ENCODE measurements around the gene FXYD7.

The FXYD7 gene

GRCh38 chr19:35169221-35169995, 26.4 kb downstream of the FXYD7 start:
- TF ChIP-seq, protein P1, sequence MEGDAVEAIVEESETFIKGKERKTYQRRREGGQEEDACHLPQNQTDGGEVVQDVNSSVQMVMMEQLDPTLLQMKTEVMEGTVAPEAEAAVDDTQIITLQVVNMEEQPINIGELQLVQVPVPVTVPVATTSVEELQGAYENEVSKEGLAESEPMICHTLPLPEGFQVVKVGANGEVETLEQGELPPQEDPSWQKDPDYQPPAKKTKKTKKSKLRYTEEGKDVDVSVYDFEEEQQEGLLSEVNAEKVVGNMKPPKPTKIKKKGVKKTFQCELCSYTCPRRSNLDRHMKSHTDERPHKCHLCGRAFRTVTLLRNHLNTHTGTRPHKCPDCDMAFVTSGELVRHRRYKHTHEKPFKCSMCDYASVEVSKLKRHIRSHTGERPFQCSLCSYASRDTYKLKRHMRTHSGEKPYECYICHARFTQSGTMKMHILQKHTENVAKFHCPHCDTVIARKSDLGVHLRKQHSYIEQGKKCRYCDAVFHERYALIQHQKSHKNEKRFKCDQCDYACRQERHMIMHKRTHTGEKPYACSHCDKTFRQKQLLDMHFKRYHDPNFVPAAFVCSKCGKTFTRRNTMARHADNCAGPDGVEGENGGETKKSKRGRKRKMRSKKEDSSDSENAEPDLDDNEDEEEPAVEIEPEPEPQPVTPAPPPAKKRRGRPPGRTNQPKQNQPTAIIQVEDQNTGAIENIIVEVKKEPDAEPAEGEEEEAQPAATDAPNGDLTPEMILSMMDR (IDR thresholded peaks at IDR 0.05; ENCODE audit: control extremely low read depth, extremely low read depth, low read depth, missing control alignments), result no peak
- ChIA-PET CTCF (interaction anchor here (1.0 to 1.7 kb wide), 3 partner anchors 9 to 34 kb away, joined by 3 to 4 read pairs (median 3); no protein-coding TSS in a partner anchor), POLR2A (no interaction called here)
- no peak for DNase-seq (ENCODE audit: extremely low spot score)

GRCh38 chr19:35170359-35171061, 27.5 kb downstream of the FXYD7 start:
- TF ChIP-seq, protein P1 (IDR thresholded peaks at IDR 0.05; ENCODE audit: control extremely low read depth, extremely low read depth, low read depth, missing control alignments), result no peak
- DNase-seq (ENCODE audit: extremely low spot score), result no peak
- CTCF ChIA-PET, result interaction anchor here (1.3 to 1.7 kb wide), 2 partner anchors 8 to 28 kb away, joined by 3 to 4 read pairs; no protein-coding TSS in a partner anchor
- POLR2A ChIA-PET, result no interaction called here

GRCh38 chr19:35171730-35172129, 28.7 kb downstream of the FXYD7 start:
- CTCF ChIA-PET, result interaction anchor here (1.4 to 2.0 kb wide), 2 partner anchors 18 to 30 kb away, joined by 6 read pairs; partner anchors contain the start of gene FXYD5
- POLR2A ChIA-PET, result no interaction called here
- DNase-seq (ENCODE audit: extremely low spot score), result no peak
- TF ChIP-seq, protein P1 (IDR thresholded peaks at IDR 0.05; ENCODE audit: control extremely low read depth, extremely low read depth, low read depth, missing control alignments), result no peak

DNA sequence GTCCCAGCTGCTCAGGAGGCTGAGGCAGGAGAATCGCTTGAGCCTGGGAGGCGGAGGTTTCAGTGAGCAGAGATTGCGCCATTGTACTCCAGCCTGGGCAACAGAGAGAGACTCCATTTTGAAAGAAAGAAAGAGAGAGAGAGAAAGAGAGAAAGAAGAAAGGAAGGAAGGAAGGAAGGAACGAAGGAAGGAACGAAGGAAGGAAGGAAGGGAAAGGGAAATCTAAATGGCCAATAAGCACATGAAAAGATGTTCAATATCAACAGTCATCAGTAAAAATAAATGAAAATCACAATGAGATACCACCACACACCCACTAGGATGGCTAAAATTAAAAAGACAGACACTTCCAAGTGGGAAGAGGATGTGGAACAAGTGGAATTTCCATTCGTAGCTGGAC, 31.2 kb downstream of the FXYD7 start:
- CTCF ChIA-PET, result no interaction called here
- POLR2A ChIA-PET, result interaction anchor here (0.7 kb wide), 1 partner anchor 185 kb away, joined by 5 read pairs; no protein-coding TSS in a partner anchor

DNA sequence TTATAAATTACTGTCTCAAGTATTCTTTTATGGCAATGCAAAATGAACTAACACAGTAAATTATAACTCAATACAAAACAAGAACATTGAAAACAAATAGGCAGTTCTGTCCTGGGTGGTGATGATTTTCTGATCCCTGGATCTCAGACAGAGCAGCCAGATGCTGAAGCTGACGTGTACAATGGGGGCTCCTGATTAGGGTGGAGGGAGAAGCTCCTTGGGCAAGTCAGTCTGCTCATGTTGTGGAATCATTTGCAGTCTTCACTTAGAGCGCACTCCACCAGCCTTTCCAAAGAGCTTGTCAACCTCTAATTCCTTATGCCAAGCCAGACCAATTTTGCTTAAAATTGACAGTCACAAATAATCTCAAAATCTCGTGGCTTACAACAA, 33.1 kb downstream of the FXYD7 start:
- TF ChIP-seq, protein P1 (IDR thresholded peaks at IDR 0.05; ENCODE audit: control extremely low read depth, extremely low read depth, low read depth, missing control alignments), result no peak
- CTCF ChIA-PET, result no interaction called here
- POLR2A ChIA-PET, result interaction anchor here (0.6 kb wide), 1 partner anchor 14 kb away, joined by 3 read pairs; no protein-coding TSS in a partner anchor
- no peak for DNase-seq (ENCODE audit: extremely low spot score)

More for the DNA sequence above, 31.2 kb downstream of the FXYD7 start:
- TF ChIP-seq, protein P1 (IDR thresholded peaks at IDR 0.05; ENCODE audit: control extremely low read depth, extremely low read depth, low read depth, missing control alignments), result no peak
- DNase-seq (ENCODE audit: extremely low spot score), result no peak

- TF ChIP-seq, protein P1 (IDR thresholded peaks at IDR 0.05; ENCODE audit: control extremely low read depth, extremely low read depth, low read depth, missing control alignments), result no peak
- POLR2A ChIA-PET, result no interaction called here
- CTCF ChIA-PET, result interaction anchor here (1.6 to 1.9 kb wide), 3 partner anchors 8 to 42 kb away, joined by 3 to 4 read pairs (median 4); no protein-coding TSS in a partner anchor
- DNase-seq (ENCODE audit: extremely low spot score), result no peak
Observed at GRCh38 chr19:35177377-35178274, 34.6 kb downstream of the FXYD7 start.

Measured in GM10248 (cell line).